Measurements from ENCODE around the gene SLC22A3.
"Not testable (repeated sequence)": the region's sequence is repeated elsewhere in the genome, so short reads cannot be mapped to it uniquely, and the experiment has no call there.

The SLC22A3 gene, protein sequence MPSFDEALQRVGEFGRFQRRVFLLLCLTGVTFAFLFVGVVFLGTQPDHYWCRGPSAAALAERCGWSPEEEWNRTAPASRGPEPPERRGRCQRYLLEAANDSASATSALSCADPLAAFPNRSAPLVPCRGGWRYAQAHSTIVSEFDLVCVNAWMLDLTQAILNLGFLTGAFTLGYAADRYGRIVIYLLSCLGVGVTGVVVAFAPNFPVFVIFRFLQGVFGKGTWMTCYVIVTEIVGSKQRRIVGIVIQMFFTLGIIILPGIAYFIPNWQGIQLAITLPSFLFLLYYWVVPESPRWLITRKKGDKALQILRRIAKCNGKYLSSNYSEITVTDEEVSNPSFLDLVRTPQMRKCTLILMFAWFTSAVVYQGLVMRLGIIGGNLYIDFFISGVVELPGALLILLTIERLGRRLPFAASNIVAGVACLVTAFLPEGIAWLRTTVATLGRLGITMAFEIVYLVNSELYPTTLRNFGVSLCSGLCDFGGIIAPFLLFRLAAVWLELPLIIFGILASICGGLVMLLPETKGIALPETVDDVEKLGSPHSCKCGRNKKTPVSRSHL

DNA sequence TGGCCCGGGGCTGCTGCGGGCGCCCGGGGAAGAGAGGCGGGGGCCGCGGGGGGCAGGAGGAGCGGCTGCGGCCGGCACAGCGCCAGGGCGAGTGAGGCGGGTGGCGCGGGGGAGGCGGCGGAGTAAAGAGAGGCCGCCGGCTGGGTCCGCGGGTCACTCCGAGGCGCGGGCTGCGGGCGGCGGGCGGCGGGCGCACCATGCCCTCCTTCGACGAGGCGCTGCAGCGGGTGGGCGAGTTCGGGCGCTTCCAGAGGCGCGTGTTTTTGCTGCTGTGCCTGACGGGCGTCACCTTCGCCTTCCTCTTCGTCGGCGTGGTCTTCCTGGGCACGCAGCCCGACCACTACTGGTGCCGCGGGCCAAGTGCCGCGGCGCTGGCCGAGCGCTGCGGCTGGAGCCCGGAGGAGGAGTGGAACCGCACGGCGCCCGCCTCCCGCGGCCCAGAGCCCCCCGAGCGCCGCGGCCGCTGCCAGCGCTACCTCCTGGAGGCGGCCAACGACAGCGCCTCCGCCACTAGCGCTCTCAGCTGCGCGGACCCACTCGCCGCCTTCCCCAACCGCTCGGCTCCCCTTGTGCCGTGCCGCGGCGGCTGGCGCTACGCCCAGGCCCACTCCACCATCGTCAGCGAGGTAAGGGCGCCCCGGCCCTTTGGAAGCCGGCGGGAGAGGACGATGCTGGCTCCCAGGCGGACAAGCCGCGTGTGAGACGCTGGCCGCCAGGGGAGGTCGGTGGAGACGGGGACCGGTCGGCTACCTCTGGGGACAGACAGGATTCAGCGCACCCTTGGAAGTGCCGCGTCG, at the start of gene SLC22A3:
SLC22A3 (plus strand) TSS at position 156 of the 797 bp plus-strand sequence; CDS start at position 198, 42 bp downstream.
- peak; percentile 7 for DNase-seq

DNA sequence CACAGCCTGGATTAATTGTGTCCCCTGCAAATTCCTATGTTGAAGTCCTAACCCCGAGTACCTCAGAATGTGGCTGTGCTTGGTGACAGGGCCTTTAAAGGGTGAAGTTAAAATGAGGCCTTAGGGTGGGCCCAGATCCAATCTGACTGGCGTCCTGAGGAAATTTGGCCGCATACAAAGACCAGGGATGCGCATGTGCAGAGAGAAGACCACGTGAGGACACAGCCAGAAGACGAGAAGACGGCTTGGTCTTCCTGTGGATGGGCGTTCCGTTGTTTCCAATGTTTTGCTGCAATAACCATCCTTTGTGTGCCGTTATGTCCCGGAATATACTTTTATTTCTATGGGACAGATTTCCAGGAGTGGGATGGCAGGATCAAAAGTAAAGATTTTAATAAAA, 48.6 kb upstream of the SLC22A3 start:
- no peak for DNase-seq

DNA sequence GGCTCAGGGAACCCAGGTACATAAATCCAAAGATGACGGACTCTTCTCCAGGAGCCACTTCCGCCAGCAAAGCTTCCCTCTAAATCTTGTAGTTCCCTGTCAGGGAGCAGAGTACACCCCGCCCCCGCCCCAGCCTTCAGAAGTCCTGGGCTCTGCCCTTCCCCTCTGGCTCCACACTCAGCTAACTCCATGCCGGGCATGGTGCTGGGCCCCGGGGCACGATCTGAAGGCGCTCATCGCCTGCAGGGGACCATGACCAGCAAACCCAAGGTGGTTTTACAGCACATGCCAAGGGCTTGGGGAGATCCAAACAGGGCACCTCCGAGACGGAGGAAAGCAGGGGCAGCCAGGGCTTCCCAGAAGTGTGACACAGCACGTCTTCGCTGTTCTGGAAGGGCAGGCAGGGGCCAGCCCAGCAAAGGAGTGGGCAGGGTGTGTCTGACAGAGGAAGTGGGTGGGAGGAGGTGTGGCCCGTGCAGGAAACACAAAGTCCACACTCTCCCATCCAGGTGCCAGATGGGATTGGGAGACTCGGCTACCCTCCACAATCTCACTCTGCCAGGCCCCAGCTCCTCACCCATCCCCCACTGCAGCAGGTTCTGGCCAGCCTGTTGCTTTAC, 48.0 kb upstream of the SLC22A3 start:
- DNase-seq, result no peak

DNA sequence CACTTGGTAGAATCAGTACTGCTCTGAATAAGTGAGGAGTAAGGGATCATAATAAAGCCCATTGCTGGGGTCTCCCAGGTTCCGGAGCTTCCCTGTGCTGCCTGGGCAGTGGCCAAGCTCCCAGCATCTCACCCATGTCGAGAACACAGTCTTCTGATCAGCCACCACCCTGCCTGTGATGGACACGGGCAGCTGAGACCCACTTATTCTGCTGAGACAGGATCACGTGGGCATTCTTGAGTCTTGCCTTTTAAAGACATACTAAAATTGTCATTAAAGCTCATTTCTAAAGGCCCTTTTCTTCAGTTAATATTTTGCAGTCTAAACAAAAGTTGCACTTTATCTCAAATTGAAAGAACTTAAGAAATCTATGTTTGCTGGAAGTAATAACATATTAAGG, 46.8 kb upstream of the SLC22A3 start:
- no peak for DNase-seq

DNA sequence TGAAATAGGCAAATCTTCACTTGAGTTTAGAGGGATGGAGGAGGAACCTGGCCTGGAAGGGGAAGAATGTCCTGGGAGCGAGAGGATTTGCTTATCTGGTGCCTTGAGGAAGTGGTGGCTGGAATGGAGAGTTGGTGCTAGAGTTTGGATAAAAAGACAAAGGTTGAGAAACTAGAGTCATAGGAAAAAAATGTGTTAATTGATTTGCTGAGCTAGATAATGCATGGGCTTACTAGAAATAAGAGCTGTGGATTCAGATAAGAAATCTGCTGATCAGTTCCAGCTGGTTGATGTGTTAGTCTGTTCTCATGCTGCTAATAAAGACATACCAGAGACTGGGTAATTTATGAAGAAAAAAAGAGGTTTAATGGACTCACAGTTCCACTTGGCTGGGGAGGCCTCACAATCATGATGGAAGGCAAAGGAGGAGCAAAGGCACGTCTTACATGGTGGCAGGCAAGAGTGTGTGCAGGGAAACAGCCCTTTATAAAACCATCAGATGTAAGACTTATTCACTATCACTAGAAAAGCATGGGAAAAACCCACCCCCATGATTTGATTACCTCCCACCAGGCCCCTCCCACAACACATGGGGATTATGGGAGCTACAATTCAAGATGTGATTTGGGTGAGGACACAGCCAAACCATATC, 45.6 kb upstream of the SLC22A3 start:
- DNase-seq, result not testable (repeated sequence)

DNA sequence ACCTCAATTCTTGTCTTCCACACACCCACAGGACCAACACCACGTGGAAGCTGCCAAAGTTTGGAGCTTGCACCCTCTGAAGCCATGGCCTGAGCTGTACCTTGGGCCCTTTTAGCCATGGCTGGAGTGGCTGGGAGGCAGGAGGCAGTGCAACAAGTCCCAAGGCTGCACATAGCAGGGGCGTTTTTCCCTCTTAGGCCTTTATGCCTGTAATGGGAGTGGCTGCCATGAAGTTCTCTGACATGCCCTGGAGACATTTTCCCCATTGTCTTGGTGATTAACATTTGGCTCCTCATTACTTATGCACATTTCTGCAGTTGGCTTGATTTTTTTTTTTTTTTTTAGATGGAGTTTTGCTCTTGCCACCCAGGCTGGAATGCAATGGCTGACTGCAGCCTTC, 44.4 kb upstream of the SLC22A3 start:
- no peak for DNase-seq

DNA sequence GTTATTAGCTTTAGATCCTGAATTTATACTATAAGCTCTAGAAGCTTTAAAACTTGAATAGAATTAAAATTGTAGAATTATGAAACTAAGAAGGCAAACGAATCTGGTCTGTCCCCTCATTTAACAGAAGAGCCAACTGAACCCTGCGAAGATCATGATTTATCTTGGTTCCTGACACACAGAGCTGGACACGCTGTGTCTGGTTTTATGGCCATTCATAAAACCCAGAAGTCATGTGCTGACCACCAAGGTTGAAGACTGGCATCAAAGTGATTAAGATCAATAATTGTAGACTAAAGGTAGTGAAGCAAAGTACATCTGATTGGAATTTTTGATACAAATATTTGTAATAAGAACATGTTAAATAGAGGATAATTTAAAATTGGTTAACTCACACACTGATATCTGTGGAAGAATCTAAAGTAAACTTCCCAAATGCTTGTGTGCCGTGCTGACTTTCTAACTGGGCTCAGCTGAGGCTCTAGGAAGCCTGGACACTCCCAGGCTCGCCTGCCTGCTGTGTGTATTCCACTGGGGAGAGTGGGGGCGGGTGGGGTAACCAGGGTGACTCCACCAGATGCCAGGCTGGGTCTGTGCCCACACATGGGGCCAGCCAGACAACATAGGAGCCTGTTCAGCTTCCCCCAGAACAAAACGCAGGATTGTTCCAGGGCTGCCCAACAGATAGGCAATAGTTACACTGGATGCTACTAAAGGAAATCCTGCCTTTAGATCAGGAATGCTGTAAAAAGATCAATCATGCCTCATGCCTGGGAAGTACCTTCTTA, 42.1 kb upstream of the SLC22A3 start:
- DNase-seq, result no peak

DNA sequence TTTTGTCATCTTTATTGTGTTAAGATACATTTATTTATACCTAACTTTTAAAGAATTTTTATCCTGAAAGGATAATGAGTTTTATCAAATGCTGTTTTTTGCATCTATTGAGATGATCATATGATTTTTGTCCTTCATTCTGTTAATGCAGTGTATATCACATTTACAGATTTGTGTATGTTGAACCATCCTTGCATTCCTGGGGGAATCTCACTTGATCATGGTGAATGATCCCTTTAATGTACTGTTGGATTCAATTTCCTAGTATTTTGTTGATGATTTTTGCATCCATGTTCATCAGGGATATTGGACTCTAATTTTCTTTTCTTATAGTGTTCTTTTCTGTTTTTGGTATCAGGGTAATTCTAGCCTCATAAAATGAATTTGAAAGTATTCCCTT, 38.5 kb upstream of the SLC22A3 start:
- DNase-seq, result no peak

DNA sequence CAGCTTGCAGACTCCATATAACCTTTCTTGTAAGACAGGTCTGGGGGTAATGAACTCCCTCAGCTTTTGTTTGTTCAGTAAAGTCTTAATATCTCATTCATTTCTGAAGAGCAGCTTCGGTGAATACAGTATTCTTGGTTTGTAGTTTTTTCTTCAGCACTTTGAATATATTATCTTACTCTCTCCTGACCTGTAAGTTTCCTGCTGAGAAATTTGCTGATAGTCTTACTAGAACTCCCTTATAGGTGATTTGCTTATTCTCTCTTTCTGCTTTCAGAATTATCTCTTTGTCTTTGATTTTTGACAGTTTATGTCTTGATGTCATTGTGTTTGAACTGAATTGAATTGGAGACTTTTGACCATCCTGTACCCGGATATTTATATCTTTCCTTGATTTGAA, 35.3 kb upstream of the SLC22A3 start:
- DNase-seq, result no peak

DNA sequence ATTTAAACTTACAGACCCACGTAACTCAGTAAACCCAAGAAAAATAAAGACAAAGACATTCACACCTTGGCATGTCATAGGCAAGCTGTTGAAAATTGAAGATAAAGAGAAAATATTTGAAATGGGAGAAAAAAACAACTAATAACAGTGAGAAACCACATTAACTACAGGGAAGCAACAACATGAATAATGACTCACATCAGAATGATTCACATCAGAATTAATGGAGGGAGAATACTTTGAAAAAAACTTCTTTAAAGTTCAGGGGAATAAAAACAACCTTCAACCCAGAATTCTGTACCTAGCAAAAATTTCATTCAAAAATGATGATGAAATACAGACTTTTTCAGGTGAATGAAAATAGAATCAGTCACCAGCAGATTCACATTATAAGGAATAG, 32.9 kb upstream of the SLC22A3 start:
- DNase-seq, result no peak

DNA sequence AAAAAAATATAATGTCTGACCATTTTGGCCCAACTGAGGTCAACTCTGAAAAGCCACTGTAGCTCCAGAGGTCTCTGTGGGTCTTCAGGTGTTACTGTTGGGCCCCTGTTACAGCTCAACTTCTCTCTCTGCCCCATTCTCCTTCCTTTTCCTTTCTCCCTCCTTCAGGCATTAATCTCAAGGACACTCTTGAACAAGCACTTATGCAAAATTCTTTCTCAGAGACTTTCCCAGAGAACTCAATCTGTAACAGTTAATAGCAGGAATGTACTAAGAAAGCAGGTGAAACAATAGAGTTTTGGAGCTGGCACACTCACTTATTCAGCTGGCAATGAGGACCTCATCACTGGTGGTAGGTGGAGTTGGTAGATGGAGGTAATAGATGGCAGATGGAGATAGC, 31.9 kb upstream of the SLC22A3 start:
- no peak for DNase-seq

DNA sequence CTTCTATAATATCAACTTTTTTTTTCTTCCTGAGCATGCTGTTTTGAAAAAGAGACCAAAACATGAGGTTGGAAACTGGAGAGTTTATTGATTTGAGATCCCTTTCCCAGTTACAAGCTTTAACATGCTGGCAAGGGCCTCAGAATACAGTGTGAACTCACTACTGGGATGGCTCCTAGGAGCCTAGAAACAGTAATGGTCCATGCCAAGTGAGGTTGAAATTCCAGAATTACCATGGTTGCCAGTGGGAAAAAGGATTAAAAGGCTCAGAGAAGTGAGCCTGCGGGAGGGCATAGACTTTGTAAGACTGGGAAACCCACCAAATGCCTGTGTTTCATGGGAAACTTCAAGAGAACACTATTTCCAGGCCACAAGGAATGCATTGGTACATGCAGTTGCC, 28.9 kb upstream of the SLC22A3 start:
- no peak for DNase-seq

DNA sequence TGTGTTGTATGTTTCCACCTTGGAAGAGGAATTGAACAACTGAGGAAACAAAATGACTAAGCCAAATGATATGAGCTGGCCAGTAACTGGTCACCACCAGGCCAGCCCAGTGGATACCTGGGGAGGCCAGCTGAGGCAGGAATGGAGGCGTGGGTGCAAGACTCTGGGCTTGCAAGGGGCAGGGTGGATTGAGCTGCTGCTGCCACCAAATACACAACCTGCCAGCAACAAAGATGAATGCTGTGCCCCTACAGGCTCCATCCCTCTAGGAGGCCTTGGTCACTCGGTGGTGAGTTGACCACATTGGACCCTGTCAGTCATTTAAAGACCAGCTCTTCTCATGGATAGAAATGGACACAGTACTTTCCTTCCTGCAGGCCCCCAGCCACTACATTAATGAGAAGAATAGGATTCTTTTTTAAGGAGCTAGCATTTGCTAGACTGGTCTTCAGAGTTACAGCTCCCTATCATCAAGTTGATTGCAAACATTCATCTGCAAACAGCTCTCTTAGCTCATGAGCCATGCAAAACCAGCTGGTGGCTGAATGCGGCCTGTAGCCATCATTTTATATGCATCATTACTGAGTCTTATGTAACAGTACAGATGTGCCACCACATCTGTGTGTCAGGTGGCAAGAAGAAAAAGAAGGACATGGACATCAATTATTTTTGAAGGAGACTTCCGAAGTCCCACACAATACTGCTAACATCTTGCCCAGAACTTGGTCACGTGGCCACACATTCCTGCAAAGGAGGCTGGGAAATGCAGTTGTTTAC, 26.3 kb upstream of the SLC22A3 start:
- DNase-seq, result no peak

DNA sequence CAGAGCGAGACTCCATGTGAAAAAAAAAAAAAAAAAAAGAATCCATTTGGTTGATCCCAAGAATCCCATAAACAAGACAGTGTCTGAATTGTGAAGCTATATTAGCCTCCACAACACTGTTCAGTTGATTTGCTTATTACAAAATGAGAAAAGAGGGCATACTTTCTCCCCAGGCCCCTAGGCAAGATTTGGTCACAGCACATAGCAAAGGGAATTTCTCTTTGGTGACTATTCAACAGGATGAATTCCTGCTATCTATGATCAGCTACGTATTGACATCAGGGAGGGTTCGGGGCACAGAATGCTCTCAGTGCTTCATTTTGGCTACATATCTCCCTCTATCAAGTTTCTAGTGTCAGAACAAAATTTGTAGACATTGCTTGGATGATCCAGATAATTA, 20.2 kb upstream of the SLC22A3 start:
- no peak for DNase-seq

DNA sequence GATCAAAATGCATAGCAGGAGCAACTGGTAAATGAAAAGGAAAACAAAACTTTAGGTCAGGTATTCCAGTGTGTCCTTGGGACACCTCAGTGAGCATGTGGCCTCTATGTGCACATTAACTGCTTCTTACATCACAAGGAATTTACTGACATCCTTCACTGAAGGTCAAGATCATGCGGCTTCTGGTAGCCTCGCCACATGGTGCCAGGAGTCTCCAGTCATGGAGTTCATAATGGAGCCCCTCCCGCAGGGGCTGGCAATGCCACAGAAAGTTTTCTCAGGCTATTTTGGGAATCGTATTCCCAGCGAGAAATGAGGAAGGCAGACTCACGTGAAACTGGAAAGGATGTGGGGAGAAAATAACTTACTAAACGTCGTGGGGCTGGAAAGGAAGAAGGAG, 19.7 kb upstream of the SLC22A3 start:
- no peak for DNase-seq

DNA sequence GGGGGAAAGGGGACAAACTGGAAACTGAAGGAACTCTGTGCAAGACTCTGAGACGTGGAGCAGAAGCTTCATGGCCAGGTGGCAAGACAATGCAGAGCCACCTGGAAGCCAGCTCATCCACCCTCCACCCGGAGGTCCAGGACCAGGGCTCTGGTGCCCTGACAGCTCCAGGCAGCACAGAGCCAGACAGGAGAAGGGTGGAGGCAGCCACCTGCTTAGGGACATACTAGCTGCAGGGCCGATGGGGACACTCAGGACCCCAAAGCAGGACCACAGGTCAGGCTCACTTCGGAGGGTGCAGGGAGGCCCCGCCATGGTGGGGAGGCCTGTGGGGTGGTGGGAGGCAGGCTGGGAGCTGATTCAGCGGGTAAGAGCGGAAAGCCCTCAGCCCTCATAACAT, 19.0 kb upstream of the SLC22A3 start:
- no peak for DNase-seq

DNA sequence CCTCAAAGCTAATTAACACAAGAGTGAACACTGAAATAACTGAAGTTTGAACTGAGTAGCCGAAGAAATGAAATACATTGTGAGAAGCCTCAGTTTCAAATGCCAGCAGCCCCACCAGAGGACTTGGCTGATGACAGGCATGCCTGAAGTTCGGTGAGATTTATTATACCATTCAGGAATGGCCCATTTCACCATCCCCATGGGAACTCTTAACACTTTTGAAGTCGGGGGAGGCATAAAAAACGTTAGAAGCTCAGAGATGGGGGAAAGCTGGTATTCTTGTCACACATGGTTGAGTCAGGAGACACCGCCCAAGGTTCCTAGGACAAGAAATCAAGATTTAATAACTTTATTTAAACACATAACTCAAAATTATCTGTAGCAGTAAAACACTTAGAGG, 17.6 kb upstream of the SLC22A3 start:
- DNase-seq, result peak; percentile 18

DNA sequence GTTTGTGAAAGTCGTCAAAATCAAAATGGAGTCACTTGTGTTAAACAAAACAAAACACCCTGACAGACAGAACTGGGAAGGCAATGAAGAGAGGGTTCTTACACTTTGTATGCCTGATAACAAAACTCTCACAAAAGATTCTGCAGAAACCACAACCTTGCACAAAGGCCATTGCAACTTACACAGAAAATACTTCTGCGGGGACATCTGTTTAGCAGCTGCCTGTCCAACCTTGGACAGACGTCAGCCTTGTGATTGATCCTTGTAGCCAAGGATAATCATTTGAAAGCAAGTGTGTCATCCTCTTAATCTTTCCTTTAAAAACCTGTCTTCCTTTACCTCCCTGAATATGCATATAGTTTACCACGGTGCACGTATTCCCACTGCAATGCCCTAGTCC, 17.0 kb upstream of the SLC22A3 start:
- DNase-seq, result no peak

DNA sequence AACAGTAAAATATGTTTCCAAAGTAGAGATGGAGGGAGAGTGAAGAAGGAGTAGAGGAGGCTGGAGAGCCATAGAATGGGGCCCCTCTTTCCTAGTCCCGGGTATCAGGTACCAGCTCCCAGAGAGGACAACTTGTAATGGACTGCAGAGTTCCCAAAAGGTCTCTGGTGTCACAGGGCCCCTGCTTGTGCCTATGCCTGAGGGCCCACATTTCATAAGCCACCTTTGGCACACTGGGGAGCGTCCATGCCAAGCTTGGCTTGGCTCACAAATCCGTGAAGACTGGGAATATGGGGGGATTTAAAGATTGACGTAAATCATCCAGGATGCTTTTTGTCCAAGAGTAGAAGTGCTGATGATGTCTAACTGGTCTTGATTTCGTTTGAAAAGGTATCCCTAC, 16.4 kb upstream of the SLC22A3 start:
- no peak for DNase-seq

DNA sequence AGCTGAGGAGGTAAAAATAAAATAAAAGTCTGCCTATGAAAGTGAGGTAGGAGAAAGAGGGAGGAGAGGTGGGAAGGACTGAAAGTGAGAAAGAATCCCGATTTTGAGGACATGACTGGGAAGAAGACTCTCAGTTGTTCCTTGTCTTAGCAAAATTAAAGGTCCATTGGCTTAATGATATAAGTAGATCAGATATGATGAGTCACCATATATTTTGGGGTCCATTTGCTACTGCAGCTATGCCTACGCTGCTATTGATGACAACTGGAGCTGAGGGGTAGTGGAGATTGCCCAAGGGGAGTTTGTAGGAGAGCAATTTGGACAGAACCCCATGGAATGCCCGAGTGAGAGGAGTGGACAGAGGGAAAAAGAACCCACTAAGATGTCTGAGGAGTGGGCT, 15.1 kb upstream of the SLC22A3 start:
- no peak for DNase-seq

DNA sequence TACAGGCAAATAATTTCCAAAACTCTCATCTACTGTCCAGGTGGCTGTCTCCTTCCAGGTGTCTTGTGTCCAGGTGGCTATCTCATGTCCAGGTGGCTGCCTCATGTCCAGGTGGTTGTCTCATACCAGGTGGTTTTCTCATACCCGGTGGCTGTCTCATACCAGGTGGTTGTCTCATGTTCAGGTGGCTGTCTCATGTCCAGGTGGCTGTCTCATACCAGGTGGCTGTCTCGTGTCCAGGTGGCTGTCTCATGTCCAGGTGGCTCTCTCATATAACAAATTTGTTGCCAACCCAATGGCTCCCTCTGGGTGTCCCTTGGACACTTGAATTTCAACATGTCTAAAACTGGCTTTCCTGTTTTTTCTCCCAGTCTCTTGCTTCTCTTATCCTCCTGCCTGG, 14.3 kb upstream of the SLC22A3 start:
- no peak for DNase-seq

All from fibroblast of skin of right biceps (primary cell).